Kidney (tissue), 14 donors: ENCODE data around the gene TIAM2. TPM values are rescaled to one million over a fixed set of nuclear protein-coding genes. Genes with fewer than 3 reads are reported as not detected.

ENCODE experiments used
- DNase-seq, 5 donors: peaks; one replicate each; pipeline ENCODE4 v3.0.0-alpha.2; 2013 to 2020
- FAIRE-seq: peaks from 2 replicates; lab custom pipeline; 2012; peaks lifted over from hg19 to GRCh38; lab: Jason Lieb, UNC
- H3K27ac ChIP-seq, 2 donors: one replicate each; pipeline ENCODE4 v1.7.0; 2013; ENCODE audit warnings: low read depth in 2 of 2, low read length in 2 of 2, inconsistent platforms in 1 of 2
- H3K27me3 ChIP-seq: one replicate; pipeline ENCODE4 v1.7.1; 2013; ENCODE audit warnings: low read length, inconsistent platforms; ENCODE audit not compliant: control insufficient read depth, insufficient read depth
- H3K36me3 ChIP-seq, 3 donors: one replicate each; pipeline versions ENCODE4 v1.7.0 to v1.7.1; 2013; ENCODE audit warnings: low read length in 3 of 3, control low read depth in 1 of 3, inconsistent platforms in 1 of 3; ENCODE audit not compliant: insufficient read depth in 3 of 3, control insufficient read depth in 2 of 3
- H3K4me1 ChIP-seq, 3 donors: one replicate each; pipeline versions ENCODE4 v1.7.0 to v1.7.1; 2013; ENCODE audit warnings: low read length in 3 of 3, inconsistent platforms in 1 of 3, low read depth in 1 of 3; ENCODE audit not compliant: control insufficient read depth in 2 of 3, insufficient read depth in 2 of 3
- H3K4me3 ChIP-seq, 3 donors: one replicate each; pipeline versions ENCODE4 v1.7.0 to v1.8.1; 2013; ENCODE audit warnings: low read length in 3 of 3, control low read depth in 1 of 3, inconsistent platforms in 1 of 3
- H3K9ac ChIP-seq, 3 donors: one replicate each; pipeline versions ENCODE4 v1.7.0 to v1.7.1; 2013; ENCODE audit warnings: low read length in 3 of 3, control low read depth in 1 of 3, inconsistent platforms in 1 of 3
- H3K9me3 ChIP-seq, 3 donors: one replicate each; pipeline versions ENCODE4 v1.7.0 to v1.7.1; 2013; ENCODE audit warnings: low read length in 3 of 3, control low read depth in 1 of 3, inconsistent platforms in 1 of 3; ENCODE audit not compliant: control insufficient read depth in 2 of 3, insufficient read depth in 1 of 3
- intact Hi-C: fragments of 100-400 bp; cut with DNase I; formaldehyde crosslinking; loops from one replicate; pipeline ENCODE4 v1.11.1; 2022
- polyA plus RNA-seq: library from polyadenylated mRNA; stranded (reverse); fragments of 350-450 nt; fragmentation: Illumina TruSeq; extraction: RNeasy Lipid Tissue Mini Kit (QIAGEN cat#74804); gene quantifications from one replicate; pipeline ENCODE4 v1.2.3, GENCODE V29; 2014; ENCODE audit warnings: low read depth, low replicate concordance; ENCODE audit not compliant: insufficient read depth
- total RNA-seq: library from RNA; stranded (reverse); fragmentation: NEBNext Ultra II Directional; extraction: Animal tissue kit (Norgen Biotek cat#: 25700); gene quantifications from one replicate; pipeline ENCODE4 v1.2.1, GENCODE V29; 2021
- TF ChIP-seq, protein P1 (sequence below): IDR thresholded peaks from 3 replicates; pipeline ENCODE4 v1.5.1; 2012; ENCODE audit warnings: mild to moderate bottlenecking, moderate library complexity, borderline replicate concordance; ENCODE audit not compliant: insufficient read depth; ENCODE audit errors: extremely low read depth
- donor health status: control.
- donor health status: control.
- donor health status: control.
- donor health status: control.
- donor health status: control.
- donor health status: DM: yes; HTN: yes; CAD: no.
- donor health status: Normal renal cell carcinoma (clear cell type).

The TIAM2 gene
- total and polyA plus RNA-seq, 2 donors from 2014 or later = 6.8 to 7.6 TPM

DNA sequence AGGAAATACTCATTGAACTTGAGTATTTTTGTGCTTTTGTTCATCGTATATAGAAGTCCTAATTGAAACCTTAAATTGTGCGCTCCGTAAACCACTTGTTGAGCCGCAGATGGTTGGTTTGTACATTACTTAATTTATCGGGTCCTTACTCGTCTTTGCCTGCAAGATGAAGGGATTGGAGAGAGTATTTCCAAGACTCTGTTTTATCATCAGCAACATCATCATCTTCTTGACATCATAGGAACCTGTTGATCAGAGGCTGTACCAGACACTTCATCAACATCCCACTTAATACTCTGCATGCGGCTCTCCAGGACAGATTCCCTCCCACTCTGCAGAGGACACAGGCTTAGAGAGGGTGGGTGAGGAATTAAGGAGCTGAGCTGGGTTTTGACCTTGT is 28.6 kb downstream of the TIAM2 start:
- no peak overlapping the region for H3K27ac ChIP-seq
- TF ChIP-seq, protein P1, sequence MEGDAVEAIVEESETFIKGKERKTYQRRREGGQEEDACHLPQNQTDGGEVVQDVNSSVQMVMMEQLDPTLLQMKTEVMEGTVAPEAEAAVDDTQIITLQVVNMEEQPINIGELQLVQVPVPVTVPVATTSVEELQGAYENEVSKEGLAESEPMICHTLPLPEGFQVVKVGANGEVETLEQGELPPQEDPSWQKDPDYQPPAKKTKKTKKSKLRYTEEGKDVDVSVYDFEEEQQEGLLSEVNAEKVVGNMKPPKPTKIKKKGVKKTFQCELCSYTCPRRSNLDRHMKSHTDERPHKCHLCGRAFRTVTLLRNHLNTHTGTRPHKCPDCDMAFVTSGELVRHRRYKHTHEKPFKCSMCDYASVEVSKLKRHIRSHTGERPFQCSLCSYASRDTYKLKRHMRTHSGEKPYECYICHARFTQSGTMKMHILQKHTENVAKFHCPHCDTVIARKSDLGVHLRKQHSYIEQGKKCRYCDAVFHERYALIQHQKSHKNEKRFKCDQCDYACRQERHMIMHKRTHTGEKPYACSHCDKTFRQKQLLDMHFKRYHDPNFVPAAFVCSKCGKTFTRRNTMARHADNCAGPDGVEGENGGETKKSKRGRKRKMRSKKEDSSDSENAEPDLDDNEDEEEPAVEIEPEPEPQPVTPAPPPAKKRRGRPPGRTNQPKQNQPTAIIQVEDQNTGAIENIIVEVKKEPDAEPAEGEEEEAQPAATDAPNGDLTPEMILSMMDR = no peak
- DNase-seq (no peak), FAIRE-seq (no peak)
- no peak overlapping the region for H3K4me3 ChIP-seq
- intact Hi-C loops = no loop called here
- no peaks in the 10 kb centered on the region for H3K27me3 ChIP-seq
- H3K9me3 ChIP-seq = no peaks in the 10 kb centered on the region
- no peak overlapping the region for H3K9ac ChIP-seq
- H3K4me1 ChIP-seq = no peaks in the 10 kb centered on the region
- H3K36me3 ChIP-seq = no peaks in the 10 kb centered on the region

DNA sequence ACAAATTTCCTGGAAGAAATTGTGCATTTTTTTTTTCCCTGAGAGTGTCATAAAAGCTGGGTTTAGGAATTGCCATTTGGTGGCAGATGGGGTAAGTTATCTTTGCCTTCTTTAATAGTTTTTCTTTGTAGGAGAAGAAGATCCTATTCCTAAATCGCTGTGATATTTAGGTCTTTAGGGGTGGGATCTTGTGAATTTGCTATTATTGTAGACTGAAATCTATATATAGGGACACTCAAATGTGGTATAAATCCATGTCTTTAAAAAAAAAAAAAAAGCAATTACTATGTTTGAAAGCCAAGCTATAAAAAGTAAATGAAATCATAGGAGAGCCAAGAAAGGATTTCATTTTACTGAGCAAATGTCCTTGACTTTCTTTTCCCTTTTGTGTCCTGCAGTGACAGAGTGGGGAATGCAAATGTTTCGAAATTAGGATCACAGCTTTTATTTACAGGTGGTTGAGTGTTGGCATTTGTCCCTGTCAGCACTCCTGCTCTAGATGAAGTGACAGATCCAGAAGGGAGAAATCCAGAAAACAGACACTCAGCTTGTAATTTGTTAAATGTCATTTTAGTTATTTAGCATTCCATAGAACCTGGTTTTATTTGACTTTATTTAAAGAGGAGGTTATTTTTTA is 29.4 kb downstream of the TIAM2 start:
- TF ChIP-seq, protein P1 = no peak
- Histone ChIP-seq H3K4me3 (no peak overlapping the region), H3K9me3 (no peaks in the 10 kb centered on the region), H3K27ac (no peak overlapping the region), H3K27me3 (no peaks in the 10 kb centered on the region), H3K36me3 (no peaks in the 10 kb centered on the region), H3K9ac (no peak overlapping the region), H3K4me1 (no peaks in the 10 kb centered on the region)
- intact Hi-C loops = no loop called here
- FAIRE-seq (no peak), DNase-seq (no peak)

DNA sequence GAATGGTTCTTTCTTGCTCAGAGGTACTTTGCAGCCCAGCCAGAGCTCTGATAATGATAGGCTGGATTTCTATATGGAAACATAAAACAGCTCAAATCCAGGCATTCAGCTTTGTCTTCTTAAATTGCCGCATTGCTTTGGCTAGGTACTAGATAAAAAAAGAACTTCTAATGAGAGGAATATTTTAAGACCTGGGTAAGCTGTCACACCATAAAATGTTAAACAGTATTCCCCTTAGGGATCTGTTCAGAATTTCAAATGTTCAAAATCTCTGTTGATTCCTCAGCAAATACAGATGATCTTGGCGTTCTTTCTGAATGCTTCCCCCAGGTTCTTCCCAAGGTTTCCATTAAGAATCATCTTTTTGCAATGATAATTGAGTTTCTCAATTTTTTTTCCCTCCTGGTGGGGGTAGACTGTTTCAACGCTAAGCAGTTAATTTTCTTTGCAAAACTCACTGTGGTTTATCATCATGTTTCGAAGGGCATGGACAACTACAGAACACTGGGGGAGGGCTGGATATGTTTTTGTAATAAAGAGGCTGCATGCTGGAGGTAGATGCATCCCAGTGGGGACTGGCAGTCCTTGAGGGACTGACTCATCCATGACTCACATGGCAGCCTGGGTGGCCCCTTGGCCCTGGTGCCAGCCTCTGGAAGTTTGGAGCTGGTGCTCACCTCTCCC is 31.0 kb downstream of the TIAM2 start:
- intact Hi-C loops = no loop called here
- FAIRE-seq (no peak), DNase-seq (no peak)
- Histone ChIP-seq H3K27me3 (no peaks in the 10 kb centered on the region), H3K27ac (no peak overlapping the region), H3K4me3 (no peak overlapping the region), H3K4me1 (no peaks in the 10 kb centered on the region), H3K36me3 (no peaks in the 10 kb centered on the region), H3K9me3 (no peaks in the 10 kb centered on the region), H3K9ac (no peak overlapping the region)
- TF ChIP-seq, protein P1 = no peak
